Cerebellar nuclear complex (tissue), 1 donor: ENCODE measurements around the gene PTPRT.
"Not testable (repeated sequence)": the region's sequence is repeated elsewhere in the genome, so short reads cannot be mapped to it uniquely, and the experiment has no call there.

Experiments
- DNase-seq, 2 experiments: peaks; one replicate each; lab custom pipeline; 2025; lab: John Stamatoyannopoulos, UW

The PTPRT gene

DNA sequence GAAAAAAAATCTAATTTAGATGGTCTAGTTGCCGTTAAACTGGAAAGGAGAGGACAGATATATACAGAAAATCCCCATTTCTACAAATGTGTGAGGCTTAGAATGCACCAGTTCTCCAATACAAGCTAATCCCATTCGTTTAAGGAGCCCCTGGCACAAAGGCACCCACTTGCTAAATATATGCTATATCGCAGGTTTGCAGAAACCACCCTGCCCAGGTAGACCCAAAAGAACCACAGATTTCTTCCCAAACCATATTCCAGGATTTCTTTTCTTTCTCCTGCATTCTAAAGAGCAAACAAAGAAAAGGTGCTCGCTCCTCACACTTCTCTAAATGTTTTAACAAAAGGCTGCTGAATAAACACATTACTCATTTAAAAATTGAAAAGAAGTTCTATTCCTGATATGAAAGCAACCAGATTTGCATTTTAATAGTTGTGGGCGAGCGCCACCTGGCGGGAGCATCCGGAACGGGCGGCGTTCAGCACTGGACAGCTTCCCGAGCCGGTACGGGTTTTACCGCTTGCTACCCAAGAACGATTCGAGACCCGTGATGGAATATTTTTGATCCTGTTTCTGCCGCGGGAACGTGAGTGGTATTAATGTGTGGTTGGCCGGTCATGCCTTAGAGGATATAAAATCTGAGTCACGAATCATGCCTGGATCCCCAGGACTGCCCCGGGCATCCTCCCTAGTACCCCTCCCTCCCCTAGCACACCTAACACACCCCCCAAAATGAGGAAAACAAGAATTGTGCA, 2.1 kb downstream of the PTPRT start:
- DNase-seq = no peak

DNA sequence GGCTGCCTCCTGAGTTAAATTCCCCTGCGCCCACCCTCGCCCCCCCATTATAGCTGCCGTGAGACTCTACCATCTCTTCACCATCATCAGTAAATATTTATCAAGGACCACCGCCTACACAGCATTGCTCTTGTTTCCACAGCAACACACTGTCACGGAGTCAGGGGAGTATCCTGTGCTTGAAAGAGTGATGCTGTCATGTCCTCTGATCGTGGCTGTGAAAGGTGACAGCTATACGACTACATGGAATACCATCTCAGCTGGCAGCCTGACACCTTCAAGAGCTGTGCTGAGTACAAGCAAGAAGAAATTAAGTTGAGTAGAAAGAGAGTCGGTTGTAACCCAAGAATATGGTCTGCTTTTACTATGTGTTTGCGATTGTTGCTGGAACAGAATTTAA, 3.4 kb downstream of the PTPRT start:
- no peak for DNase-seq

DNA sequence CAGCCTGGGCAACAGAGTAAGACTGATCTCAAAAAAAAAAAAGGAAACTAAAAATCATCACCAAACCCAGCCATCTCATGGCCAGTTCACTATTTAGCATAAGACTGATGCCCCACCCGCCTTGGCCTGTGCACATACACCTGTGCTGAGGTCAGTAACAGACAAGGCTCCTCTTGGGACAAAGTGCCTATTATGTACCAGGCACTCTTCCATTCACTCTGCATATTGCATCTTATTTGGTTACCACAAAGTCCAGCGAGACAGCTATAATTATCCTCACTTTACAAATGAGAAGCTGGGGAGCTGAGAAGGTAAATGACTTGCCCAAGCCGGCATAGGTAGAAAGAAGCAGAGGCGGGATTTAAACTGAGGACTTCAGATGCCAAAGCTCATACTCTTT, 3.8 kb downstream of the PTPRT start:
- no peak for DNase-seq

DNA sequence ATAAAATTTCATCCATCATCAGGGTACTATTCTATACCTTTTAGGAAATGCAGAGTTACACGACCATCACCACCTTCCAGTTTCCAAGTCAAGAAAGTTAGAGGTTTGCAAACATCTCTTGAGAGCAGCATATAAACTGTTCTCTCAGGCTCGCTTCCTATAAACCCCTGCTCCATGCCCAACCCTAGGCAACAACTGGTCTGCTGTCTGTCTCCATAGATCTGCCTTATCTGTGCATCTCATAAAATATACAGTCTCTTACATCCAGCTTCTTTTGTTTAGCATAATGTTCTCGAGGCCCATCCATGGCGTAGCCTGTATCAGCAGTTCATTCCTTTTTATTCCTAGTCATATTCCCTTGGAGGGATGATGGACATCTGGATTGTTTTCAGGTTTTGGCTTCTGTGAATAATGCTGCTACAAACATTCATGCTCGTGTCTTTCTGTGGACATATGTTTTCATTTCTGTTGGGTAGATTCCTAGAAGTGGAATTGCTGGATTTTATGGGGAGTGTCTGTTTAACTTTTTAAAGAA, 6.1 kb downstream of the PTPRT start:
- no peak for DNase-seq

DNA sequence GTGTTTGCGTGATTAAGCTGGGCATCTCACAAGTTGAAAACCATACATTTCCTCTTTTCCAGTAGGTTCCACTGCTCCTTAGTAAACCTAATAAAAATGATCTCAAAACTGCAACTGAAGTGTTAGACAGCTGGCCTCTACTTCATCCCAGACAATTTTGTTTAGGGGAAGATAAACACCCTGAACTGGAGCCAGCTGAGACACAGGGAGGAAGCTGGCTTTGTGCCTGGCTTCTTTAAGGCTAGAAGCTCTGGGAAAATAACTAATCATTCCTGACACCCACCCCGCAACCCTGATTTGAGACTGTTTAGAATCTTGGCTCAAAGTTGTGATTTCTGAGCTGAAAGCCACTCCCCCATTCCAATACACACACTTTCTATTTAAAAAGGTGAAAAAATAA, 11.6 kb downstream of the PTPRT start:
- no peak for DNase-seq

DNA sequence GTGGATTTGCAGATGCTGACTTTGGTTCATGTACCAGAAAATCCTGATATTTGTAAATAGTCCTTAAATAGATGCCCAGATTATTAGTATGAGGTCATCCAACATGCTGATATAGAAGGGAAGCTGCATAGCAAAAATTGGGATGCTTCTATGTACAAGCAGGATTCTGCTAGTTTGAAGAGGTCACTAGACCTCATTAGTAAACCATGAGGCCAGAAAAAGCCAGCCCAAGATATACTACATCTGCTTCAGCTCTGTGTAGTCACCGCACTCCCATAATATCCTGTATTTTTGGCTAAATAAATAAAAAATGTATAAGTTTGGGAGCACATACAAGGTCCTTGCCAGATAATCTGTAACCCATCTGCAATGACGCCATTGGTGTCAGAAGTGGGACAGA, 13.0 kb downstream of the PTPRT start:
- no peak for DNase-seq

DNA sequence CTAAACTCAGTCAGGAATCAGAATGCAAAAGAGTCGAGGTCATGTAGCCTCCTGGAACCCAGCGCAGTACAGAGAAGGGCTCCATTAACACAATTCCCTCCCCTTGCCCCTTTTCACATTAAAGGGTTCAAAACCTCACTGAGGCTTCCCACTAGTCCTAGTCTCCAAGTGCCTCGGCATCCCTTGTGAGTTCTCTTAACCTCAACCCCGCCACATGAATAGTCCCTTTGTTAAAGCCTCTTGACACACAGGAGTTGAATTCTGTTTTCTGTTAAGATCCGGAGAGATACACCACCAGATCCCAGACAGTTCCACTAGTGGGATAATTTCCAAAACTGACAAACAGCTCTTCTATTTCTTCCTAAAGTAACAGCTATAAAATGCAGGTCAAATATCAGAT, 17.8 kb downstream of the PTPRT start:
- no peak for DNase-seq

DNA sequence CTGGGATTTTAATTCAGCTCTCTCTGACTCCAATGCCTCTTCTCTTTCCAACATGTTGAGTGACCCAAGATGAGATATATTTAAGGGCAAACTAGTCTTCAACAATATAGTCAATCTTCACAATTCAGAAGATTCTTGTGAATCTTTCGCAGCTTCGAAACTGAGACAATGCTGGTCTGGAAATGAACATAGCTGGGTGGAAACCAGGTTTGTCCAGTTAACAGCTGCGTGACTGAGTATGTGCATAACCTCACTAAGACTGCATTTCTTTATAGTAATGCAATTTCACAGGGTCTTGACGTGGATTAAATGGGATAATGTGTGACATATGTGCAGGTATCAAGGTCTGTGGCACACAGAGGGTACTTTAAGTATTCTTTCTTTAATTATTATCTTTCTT, 18.9 kb downstream of the PTPRT start:
- DNase-seq = no peak

DNA sequence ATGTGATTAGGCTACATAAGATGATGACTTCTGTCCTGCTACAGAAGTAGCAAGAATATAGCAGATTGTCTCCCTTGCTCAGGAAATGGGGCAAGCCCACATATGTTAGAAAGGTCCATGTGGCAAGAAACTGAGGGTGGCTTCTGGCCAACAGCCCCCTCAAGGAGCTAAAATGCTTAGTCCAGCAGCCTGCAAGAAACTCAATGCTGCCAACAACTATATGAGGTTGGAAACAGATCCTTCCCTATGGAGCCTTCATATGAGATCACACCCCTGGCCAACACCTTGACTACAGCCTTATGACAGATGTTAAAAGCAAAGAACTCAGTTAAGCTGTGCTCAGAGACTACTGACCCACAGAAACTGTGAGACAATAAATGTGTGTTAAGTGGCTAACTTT, 22.1 kb downstream of the PTPRT start:
- DNase-seq = no peak

DNA sequence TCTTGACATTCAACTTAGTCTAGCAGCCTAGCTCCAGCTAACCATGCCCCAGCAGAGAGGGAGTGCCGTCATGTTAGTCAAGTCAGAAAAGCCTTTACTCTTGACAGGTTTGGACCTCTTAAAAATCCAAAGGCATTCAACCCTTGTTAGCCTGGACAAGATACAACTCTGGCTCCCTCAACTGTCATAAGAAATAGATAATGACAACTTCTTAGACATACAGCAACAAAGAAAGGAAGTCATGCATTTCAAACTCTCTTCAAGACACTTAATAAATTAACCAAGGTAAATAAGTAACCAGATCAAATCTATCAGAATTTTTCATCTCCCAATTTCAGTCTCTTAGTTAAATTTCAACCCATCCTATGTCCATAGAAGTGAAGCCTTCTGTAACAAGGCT, 22.7 kb downstream of the PTPRT start:
- no peak for DNase-seq

DNA sequence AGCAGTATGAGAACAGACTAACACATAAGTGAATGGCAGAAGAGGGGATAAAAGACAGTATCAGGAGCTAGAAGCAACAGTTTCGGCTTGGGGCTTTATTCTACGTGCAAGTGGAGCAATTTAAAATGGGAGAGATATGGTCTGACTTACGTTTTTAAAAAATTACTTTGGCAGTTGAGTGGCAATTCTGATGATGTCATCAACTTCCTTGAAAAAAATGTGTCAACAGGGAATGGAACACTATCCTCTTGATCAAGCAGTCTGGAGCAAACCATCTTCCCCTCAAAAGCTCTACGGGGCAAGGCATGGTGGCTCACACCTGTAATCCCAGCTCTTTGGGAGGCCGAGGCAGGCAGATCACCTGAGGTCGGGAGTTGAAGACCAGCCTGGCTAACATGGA, 24.1 kb downstream of the PTPRT start:
- no peak for DNase-seq

DNA sequence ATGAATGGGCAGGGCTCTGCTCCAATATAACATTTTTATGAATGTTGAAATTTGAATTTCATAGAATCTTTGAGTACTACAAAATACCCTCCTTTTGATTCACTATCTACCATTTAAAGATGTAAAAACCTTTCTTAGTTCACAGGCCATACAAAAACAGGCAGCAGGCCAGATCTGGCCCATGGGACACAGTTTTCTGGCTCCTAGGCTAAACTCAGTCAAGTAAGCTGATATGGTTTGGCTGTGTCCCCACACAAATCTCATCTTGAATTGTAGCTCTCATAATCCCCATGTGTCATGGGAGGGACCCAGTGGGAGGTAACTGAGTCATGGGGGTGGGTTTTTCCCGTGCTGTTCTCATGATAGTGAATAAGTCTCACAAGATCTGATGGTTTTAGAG, 25.0 kb downstream of the PTPRT start:
- DNase-seq = not testable (repeated sequence)

DNA sequence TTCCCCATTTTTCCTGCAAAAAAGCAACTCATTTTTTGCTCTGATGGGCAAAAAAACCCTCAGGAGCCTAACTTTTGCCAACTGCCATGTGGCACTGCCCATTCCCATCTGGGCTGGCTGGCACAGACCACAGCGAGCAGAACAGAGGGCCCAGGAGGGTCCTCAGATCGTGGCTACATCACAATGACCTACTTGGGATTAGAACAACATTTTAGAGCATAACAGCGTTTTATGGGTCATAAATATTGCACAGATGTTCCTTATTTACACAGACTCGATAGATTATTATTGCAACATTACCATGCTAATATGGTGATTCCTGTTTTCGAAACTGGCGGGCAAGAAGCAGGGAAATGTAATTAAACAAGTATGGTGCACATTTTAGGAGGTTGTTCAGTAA, 28.0 kb downstream of the PTPRT start:
- no peak for DNase-seq

DNA sequence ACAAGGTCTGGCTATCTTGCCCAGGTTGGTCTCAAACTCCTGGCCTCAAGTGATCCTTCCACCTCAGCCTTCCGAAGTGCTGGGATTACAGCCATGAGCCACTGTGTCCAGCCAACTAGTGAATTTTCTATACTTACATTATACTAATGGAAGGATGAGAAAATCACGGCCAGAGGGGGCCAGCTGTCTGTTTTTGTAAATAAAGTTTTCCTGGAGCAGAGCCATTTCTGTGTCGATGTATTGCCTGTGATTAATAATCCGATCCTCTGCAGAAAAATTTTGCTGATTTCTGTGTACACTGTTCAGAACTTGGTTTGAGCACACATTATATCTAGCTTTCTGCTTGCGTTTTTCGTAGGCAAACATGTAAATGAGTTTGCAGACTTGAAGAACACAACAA, 28.8 kb downstream of the PTPRT start:
- DNase-seq = no peak

DNA sequence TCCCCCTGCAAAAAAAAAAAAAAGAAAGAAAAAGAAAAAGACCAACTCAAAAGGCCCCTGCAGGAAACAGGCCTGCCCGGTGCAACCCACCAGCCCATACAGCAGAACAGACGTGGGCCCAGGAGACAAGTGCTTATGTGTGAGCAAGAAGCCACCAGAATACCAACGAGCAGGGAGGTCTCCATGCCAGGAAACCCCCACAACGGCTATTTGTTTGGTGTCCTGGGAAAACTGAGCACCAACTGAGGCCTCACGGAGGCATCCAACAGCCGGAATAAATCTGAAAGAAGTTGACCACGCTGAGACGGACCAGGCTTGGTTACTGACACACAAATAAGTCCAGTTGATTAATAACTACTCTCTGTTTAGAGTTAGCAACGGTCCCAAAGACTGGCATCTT, 29.7 kb downstream of the PTPRT start:
- no peak for DNase-seq

DNA sequence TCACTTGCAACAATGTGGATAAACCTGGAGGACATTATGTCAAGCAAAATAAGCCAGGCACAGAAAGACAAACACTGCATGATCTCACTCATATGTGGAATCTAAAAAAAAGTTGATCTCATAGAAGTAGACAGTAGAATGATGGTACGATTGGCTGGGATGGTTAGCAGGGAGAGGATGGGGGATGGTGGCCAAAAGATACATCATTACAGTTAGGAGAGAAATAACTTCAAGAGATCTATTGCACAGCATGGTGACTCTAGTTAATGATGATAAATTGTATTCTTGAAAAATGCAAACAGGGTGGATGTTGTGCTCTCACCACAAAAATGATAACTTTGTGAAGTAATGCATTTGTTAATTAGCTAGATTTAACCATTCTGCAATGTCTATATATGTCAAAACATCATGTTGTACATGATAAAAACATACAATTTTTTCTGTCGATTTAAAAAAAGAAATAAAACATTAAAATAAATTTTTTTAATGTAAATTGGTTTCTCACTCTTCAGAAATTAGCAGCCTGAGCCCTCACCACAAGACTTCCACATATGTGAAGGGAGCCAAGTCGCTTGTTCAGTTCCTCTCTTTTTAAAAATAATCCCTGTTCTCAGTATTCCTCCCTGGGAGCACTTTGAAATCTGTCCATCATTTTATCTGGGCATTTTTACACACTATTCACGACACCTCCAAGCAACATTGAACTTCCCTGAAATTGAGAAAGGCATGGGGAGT, 34.2 kb downstream of the PTPRT start:
- DNase-seq = no peak

DNA sequence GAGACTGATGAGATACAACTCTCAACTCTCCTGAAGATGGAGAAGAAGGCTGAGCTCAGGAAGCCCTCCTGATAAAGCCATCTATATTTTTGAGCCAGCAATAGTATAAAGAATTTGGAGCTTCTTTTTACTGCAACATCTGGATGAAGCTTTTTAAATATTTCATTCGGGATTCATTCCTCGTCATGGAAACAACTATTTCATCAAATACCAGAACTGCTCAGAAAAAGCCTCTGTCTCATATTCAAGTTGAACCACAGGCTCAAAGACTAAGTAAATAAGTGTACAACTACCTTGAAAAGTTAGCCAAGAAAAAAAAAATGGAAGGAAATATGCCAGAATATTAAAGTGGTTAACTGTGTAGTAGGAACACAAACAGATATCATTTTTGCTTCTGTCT, 37.8 kb downstream of the PTPRT start:
- no peak for DNase-seq

DNA sequence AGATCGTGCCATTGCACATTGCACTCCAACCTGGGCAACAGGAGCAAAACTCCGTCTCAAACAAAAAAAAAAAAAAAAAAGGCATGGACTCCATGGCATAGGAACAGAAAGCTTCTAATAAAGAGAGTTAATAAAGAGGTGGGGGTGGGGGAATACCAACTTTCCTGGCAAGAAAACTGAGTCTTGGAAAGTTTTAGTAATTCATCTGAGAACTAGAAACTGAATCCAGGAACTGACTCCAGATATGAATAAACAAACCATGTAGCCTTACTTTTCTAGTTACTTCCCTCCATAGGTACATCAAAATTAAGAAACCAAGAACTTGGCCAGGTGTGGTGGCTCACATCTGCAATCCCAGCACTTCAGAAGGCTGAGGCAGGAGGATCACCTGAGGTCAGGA, 38.5 kb downstream of the PTPRT start:
- DNase-seq = no peak

DNA sequence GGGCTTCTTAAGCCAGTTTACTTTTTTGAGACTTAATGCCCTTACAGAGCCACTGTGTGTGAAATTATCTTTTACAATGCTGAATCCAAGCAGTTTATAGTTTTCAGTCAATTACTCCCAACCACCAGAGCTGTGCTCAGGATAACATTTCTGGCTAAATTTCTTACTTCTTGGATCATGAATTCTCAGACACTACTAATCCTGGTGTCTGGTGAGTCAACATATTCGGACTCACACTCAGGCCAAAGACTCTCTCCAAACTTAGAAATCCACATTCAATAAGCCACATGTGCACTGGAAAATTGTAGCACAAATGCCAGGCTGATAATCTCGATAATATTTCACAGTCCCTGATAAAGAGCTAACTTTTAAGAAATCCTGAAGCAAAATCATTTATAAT, 49.0 kb downstream of the PTPRT start:
- DNase-seq = no peak

DNA sequence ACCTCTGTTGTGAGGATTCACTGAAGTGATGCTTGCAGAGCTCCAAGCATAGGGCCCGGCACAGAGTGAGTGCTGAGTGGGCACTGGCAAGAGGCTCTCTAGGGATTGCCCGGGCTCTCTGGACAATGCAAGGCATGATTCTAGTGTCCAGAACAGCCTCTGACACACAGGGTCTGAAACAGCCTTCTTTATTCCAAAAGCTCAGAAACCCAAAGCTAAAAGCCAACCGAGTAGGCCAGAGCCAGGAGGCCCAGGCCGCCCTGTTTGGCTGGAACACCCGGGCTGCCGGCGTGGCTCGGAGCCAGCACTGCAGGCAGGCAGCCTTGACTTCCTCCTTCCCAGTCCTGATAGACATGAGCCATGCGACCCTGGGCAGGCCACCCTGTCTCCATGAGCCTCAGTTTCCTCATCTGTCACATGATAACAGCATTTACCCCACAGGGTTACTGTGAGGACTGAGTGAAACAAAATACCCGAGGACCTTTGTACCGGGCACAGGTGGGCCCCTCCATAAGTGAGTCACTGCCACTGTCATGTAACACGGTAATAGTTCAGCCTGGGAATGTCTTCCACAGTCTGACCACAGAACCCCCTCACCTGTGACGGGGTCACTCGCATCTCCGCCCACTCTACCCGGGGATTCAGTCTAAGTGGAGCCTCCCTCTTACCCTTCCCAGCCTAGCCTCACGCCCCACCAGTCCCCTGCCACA, 51.5 kb downstream of the PTPRT start:
- DNase-seq = no peak

DNA sequence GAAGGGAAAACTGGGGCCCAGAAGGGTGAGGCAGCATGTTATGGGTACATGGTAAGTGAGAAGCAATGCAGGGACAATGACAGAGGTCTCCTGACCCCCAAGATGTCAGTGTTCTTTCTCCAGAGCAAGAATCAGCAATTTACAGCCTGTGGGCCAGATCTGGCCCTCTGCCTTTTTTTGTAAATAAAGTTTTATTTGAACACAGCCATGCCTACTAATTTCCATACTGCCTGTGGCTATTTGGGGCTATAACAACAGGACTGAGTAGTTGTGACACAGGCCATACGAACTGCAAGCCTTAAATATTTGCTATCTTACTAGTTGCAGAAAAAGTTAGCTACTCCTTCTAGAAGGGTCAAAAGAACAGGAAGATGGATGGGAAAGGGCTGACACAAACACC, 52.5 kb downstream of the PTPRT start:
- no peak for DNase-seq

DNA sequence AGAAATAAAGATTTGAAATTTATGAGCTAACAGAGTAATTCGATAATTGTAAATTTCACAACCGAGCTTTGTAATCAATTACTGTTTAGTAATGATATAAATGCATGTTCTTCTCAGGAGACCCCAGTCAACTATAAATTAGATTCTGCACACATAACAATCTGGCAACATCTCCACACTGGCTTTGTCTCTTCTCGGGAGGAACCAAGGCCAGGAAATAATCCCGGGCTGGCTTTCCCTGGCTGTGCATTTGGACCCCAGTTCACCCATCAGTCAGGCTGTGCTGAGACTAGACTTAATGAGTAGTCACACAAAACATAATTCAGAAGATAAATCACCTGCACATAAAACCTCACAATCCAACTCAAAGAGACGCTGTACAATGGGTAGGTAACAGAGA, 65.5 kb downstream of the PTPRT start:
- DNase-seq = no peak

DNA sequence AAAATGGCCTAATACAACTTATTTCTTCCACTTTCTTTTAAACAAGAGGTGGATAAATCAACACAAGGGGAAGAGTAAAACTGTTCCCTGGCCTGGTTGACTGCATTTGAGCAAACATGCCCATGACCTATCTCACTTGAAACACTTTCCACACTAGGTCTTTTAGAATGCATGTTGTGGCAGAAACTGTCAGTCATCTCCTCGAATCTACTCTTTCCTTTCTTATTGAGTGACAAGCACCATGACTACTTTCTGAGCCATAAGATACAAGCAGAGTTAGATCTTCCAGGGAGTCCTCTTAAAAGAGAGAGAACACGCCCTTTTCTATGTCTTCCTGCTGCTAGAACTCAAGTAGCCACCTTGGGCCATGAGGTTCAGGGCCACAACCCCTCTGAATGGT, 66.5 kb downstream of the PTPRT start:
- no peak for DNase-seq
